Stimulated activated CD4-positive, alpha-beta T cell treated with anti-CD3 and anti-CD28 coated beads, TNF-alpha, amount 100 ng/mL, for 1 hour (primary cell): ENCODE data around the gene SMOC1.

ENCODE experiments used
- DNase-seq, 3 donors: peaks; one replicate each; pipeline ENCODE4 v3.0.0-alpha.2; 2020; ENCODE audit warnings: low read depth in 3 of 3, low spot score in 1 of 3

Gene SMOC1

GRCh38 chr14:69941768-69942742 lies 62.8 kb downstream of the SMOC1 start:
- no peak for DNase-seq

GRCh38 chr14:69943084-69943780 lies 64.0 kb downstream of the SMOC1 start:
- no peak for DNase-seq

- DNase-seq: no peak
Measured at GRCh38 chr14:69945347-69945746, 66.1 kb downstream of the SMOC1 start.

- no peak for DNase-seq
Measured at GRCh38 chr14:69945912-69946311, 66.7 kb downstream of the SMOC1 start.

GRCh38 chr14:69948351-69948750 lies 69.1 kb downstream of the SMOC1 start:
- no peak for DNase-seq

GRCh38 chr14:69951263-69951662 lies 72.0 kb downstream of the SMOC1 start:
- DNase-seq: no peak

- no peak for DNase-seq
Measured at GRCh38 chr14:69951935-69952334, 72.7 kb downstream of the SMOC1 start.

GRCh38 chr14:69953266-69953915 lies 74.2 kb downstream of the SMOC1 start:
- DNase-seq: no peak

GRCh38 chr14:69955855-69956845 lies 76.9 kb downstream of the SMOC1 start:
- no peak for DNase-seq

- DNase-seq: no peak
Measured at GRCh38 chr14:69956970-69957369, 77.8 kb downstream of the SMOC1 start.

GRCh38 chr14:69957986-69958385 lies 78.8 kb downstream of the SMOC1 start:
- no peak for DNase-seq

- no peak for DNase-seq
Measured at GRCh38 chr14:69959136-69959535, 79.9 kb downstream of the SMOC1 start.

- no peak for DNase-seq
Measured at GRCh38 chr14:69960296-69960695, 81.1 kb downstream of the SMOC1 start.

- DNase-seq: no peak
Measured at GRCh38 chr14:69963966-69964365, 84.8 kb downstream of the SMOC1 start.

GRCh38 chr14:69964841-69965240 lies 85.6 kb downstream of the SMOC1 start:
- DNase-seq: no peak

GRCh38 chr14:69968132-69968531 lies 88.9 kb downstream of the SMOC1 start:
- no peak for DNase-seq

GRCh38 chr14:69968681-69969080 lies 89.5 kb downstream of the SMOC1 start:
- no peak for DNase-seq

GRCh38 chr14:69972755-69973154 lies 93.5 kb downstream of the SMOC1 start:
- DNase-seq: no peak

GRCh38 chr14:69973846-69974245 lies 94.6 kb downstream of the SMOC1 start:
- no peak for DNase-seq

GRCh38 chr14:69979882-69980281 lies 100.7 kb downstream of the SMOC1 start:
- DNase-seq: no peak
